Right lobe of liver (tissue), 4 donors: ENCODE measurements around the gene PCGF2.

Experiments used
- CTCF ChIP-seq, 4 donors: fragments of 200-600 bp in 3 of 4; fragments of 450-650 bp in 1 of 4; IDR thresholded peaks; one replicate each; pipeline versions ENCODE4 v1.5.1 to v1.8.0; 2016 to 2022; ENCODE audit warnings: antibody characterized with exemption in 4 of 4, mild to moderate bottlenecking in 2 of 4
- POLR2A ChIP-seq: fragments of 450-650 bp; IDR thresholded peaks from one replicate; pipeline ENCODE4 v1.6.1; 2017; ENCODE audit warnings: antibody characterized with exemption, mild to moderate bottlenecking
- donor health status: DM: no; HTN: no; CAD: no.
- donor health status: DM: no; HTN: no; CAD: no.
- donor health status: DM: no; HTN: yes; CAD: no.

GRCh38 chr17:38797158-38797490 lies 49.0 kb upstream of the PCGF2 start:
- no peak for TF ChIP-seq CTCF (IDR thresholded peaks at IDR 0.05)
- no peak for TF ChIP-seq POLR2A
